ENCODE results near the gene SERTAD4.

DNA sequence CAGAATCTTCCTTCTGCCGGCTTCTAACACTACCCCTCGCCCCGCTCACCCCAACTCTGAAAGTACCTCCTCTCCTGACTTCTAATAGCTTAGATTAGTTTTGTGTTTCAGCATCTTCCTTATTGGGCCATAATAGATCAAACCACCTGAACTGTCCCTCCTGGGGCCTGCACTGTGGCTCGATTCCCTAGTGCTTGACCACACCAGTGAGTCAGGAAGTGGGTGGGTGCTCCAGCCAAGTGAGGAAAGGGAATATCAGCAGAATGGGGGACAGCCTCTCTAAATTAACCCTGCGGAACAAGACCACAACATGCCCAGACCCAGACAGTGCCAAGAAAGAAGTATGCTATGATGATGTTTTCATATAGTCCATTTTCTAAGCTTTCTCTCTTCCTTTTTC lies 8.5 kb downstream of the SERTAD4 start:
- TF ChIP-seq POLR2A (IDR thresholded peaks at IDR 0.05) (no peak), POLR2AphosphoS5 (IDR thresholded peaks at IDR 0.05) (no peak), EP300 (IDR thresholded peaks at IDR 0.05) (no peak)
- TF ChIP-seq, protein P1, sequence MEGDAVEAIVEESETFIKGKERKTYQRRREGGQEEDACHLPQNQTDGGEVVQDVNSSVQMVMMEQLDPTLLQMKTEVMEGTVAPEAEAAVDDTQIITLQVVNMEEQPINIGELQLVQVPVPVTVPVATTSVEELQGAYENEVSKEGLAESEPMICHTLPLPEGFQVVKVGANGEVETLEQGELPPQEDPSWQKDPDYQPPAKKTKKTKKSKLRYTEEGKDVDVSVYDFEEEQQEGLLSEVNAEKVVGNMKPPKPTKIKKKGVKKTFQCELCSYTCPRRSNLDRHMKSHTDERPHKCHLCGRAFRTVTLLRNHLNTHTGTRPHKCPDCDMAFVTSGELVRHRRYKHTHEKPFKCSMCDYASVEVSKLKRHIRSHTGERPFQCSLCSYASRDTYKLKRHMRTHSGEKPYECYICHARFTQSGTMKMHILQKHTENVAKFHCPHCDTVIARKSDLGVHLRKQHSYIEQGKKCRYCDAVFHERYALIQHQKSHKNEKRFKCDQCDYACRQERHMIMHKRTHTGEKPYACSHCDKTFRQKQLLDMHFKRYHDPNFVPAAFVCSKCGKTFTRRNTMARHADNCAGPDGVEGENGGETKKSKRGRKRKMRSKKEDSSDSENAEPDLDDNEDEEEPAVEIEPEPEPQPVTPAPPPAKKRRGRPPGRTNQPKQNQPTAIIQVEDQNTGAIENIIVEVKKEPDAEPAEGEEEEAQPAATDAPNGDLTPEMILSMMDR (IDR thresholded peaks at IDR 0.05) = no peak
